Bronchial epithelial cell (primary cell): Measurements from ENCODE around the gene CTH. TPM values are rescaled to one million over a fixed set of nuclear protein-coding genes. Genes with fewer than 3 reads are reported as not detected.
"Not testable (repeated sequence)": the region's sequence is repeated elsewhere in the genome, so short reads cannot be mapped to it uniquely, and the experiment has no call there.

Source experiments
- DNase-seq: peaks from one replicate; pipeline ENCODE4 v3.0.0-alpha.2; 2010; ENCODE audit warnings: low read depth
- FAIRE-seq: peaks from 2 replicates; lab custom pipeline; 2011; peaks lifted over from hg19 to GRCh38; lab: Jason Lieb, UNC
- H3K27me3 ChIP-seq: 2 replicates; pipeline ENCODE4 v1.5.1; 2011; ENCODE audit warnings: low read length; ENCODE audit not compliant: control insufficient read depth, insufficient read depth
- H3K36me3 ChIP-seq: 2 replicates; pipeline ENCODE4 v1.5.1; 2011; ENCODE audit warnings: low read length; ENCODE audit not compliant: control insufficient read depth, insufficient read depth
- H3K4me3 ChIP-seq: 2 replicates; pipeline ENCODE4 v1.5.1; 2011; ENCODE audit warnings: mild to moderate bottlenecking, low read depth, low read length, control low read depth
- total RNA-seq: library from RNA; depleted of rRNA; stranded (reverse); fragments of >200 nt; gene quantifications from 2 replicates; pipeline ENCODE4 v1.2.1, GENCODE V29; 2014
- TF ChIP-seq, protein P1 (sequence below): IDR thresholded peaks from 2 replicates; pipeline ENCODE4 v1.5.1; 2011; ENCODE audit warnings: mild to moderate bottlenecking, moderate library complexity, low read length, control low read depth, inconsistent platforms; ENCODE audit not compliant: insufficient read depth, severe bottlenecking

CTH gene
- total RNA-seq, 1 donor from 2014 or later = 11.6 TPM

DNA sequence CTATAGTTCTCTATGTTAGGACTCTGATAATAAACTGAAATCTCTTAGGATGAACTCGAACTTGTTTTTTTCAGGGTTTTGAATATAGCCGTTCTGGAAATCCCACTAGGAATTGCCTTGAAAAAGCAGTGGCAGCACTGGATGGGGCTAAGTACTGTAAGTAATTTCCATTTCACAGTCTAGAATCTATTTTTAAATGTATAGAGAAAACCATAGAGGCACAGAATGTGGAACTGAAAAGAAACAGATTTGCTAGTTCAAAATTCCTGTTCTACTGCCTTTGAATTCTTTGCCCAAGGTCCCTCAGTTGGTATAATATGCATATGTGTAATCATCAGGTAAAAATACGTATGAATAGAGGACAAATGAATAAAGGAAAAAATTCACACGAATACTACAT lies 4.8 kb downstream of the CTH start:
- H3K36me3 ChIP-seq = no peaks in the 10 kb centered on the region
- no peaks in the 10 kb centered on the region for H3K27me3 ChIP-seq
- TF ChIP-seq, protein P1, sequence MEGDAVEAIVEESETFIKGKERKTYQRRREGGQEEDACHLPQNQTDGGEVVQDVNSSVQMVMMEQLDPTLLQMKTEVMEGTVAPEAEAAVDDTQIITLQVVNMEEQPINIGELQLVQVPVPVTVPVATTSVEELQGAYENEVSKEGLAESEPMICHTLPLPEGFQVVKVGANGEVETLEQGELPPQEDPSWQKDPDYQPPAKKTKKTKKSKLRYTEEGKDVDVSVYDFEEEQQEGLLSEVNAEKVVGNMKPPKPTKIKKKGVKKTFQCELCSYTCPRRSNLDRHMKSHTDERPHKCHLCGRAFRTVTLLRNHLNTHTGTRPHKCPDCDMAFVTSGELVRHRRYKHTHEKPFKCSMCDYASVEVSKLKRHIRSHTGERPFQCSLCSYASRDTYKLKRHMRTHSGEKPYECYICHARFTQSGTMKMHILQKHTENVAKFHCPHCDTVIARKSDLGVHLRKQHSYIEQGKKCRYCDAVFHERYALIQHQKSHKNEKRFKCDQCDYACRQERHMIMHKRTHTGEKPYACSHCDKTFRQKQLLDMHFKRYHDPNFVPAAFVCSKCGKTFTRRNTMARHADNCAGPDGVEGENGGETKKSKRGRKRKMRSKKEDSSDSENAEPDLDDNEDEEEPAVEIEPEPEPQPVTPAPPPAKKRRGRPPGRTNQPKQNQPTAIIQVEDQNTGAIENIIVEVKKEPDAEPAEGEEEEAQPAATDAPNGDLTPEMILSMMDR = no peak
- FAIRE-seq = no peak
- H3K4me3 ChIP-seq = no peak overlapping the region
- DNase-seq = no peak

DNA sequence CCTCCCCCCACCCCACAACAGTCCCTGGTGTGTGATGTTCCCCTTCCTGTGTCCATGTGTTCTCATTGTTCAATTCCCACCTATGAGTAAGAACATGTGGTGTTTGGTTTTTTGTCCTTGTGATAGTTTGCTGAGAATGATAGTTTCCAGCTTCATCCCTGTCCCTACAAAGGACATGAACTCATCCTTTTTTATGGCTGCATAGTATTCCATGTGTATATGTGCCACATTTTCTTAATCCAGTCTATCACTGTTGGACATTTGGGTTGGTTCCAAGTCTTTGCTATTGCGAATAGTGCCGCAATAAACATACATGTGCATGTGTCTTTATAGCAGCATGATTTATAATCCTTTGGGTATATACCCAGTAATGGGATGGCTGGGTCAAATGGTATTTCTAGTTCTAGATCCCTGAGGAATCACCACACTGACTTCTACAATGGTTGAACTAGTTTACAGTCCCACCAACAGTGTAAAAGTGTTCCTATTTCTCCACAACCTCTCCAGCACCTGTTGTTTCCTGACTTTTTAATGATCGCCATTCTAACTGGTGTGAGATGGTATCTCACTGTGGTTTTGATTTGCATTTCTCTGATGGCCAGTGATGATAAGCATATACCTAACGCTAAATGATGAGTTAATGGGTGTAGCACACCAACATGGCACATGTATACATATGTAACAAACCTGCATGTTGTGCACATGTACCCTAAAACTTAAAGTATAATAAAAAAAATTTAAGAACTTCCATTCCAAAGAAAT lies 8.1 kb downstream of the CTH start:
- FAIRE-seq, H3K4me3 ChIP-seq, DNase-seq, H3K27me3 ChIP-seq, H3K36me3 ChIP-seq: not testable (repeated sequence)

DNA sequence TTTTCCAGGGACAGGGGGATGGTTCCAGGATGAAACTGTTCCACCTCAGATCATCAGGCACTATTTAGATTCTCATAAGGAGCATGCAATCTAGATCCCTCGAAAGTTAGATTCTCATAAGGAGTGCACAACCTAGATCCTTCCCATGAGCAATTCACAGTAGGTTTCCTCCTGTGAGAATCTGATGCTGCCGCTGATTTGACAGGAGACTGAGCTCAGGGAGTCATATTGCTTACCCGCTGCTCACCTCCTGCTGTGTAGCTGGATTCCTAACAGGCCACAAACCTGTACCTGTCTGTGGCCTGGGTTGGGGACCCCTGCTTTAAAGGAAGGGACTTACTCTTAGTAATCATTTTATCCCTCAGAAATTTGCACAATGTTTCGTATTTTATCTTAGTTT lies 9.3 kb downstream of the CTH start:
- Histone ChIP-seq H3K4me3 (no peak overlapping the region), H3K27me3 (no peaks in the 10 kb centered on the region), H3K36me3 (no peaks in the 10 kb centered on the region)
- DNase-seq (no peak), FAIRE-seq (no peak)
- TF ChIP-seq, protein P1 = no peak

DNA sequence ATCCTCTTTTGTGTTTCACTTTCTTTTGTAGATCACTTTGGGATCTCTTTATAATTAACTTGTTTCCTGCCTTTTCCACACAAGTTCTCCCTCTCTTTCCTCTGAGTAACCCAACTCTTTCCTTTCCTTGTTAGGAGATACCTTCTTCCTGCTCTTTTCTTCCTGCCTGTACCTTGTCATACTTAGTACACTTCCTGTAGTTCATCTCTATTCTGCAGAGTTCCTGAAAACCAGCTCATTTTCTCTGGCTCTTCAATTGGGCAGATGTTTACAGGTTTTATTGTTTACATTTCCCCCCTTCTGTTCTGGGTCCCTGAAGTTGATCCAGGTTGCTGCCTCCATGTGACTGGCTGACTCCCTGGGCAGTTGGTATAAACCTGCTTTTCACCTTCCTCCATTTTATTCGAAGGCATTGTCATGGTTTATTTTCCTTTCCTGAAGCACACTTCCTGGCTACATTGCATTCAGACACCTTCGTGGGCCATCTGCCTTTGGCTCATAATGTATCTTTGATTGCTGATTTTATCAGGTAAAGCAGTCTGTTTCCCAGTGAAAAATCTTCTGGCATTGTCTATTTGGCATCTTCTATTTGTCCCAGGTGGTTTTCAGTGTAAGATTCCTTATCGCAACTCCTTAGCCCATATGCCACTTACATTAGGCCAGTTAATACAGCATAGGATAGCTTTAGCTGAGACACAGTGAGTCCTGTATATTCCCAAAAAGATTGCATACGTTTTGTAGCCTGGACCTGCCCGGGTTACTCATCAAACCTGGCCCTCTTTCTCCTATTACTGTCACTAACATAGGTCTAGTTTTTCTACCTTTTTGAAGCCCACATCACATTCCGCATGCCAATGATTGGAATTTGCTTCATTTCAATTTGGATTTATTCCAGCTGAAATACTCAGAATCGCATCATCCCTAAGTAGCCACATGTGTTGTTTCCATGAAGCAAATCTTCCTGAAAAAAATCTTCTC lies 15.4 kb downstream of the CTH start:
- H3K27me3 ChIP-seq = no peaks in the 10 kb centered on the region
- FAIRE-seq = no peak
- peaks cover 1% of the 10 kb centered on the region for H3K36me3 ChIP-seq
- DNase-seq = peak; percentile 75
- TF ChIP-seq, protein P1 = no peak
- no peak overlapping the region for H3K4me3 ChIP-seq

DNA sequence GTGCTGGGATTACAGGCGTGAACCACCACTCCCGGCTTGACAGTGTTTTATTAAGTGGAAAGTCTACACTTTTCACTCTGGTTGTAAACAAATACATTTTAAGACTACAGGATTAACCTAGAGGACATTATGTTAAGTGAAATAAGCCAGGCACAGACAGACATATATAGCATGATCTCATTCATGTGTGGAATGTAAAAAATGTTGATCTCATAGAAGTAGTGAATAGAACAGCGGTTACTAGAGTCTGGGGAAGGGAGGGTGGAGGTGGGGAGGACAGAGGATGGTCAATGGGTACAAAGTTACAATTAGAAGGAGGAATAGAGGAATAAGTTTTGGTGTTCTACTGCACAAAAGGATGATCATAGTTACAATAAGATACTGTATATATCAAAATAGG lies 16.9 kb downstream of the CTH start:
- Histone ChIP-seq H3K27me3 (no peaks in the 10 kb centered on the region), H3K36me3 (peaks cover 1% of the 10 kb centered on the region), H3K4me3 (no peak overlapping the region)
- DNase-seq (peak; percentile 28), FAIRE-seq (no peak)
- TF ChIP-seq, protein P1 = no peak

DNA sequence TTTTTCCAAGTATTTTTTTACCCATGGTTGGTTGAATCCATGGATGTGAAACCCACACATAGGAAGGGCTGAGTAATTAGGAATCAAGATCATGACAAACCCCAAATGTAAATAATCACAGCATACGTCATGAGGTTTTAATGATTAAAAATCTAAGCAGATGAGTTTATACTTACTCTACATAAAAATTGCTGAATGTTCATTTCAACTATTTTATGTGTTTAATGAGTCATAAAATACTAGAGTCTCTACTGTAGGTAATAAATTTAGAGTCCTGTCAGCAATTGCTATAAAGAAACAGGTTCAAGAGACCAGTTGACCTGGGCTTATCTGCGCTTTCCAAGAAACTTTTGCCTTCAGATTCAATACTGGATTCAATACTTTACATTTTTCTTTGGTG lies 18.2 kb downstream of the CTH start:
- FAIRE-seq (no peak), DNase-seq (peak; percentile 85)
- TF ChIP-seq, protein P1 = no peak
- Histone ChIP-seq H3K36me3 (peaks cover 4% of the 10 kb centered on the region), H3K4me3 (no peak overlapping the region), H3K27me3 (no peaks in the 10 kb centered on the region)
